Medulla oblongata (tissue), 1 donor: ENCODE measurements around the gene GDPD4.

Experiments
- DNase-seq: peaks from one replicate; pipeline ENCODE4 v3.0.0-alpha.2; 2015; ENCODE audit errors: extremely low spot score

Gene GDPD4

DNA sequence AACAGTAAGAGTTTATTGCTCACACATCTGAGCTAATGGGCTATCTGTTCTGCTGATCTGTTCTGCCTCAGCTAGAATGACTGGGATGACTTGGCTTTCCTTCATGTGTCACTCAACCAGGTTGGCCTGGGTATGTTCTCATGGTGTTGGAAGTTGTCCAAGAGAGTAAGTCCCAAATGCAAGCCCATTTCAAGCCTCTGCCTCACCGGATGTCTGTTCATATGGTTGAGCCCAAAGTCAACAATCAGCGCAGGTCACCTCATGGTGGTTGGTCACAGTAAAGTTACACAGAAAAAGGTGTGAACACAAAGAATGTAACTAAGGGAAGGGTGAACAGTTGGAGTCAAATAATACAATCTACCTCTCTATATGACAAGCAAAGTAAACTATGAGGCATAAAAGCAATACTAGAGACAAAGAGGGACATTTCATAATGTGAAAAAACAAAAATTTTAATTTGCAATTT, 1.9 kb downstream of the GDPD4 start:
- no peak for DNase-seq

DNA sequence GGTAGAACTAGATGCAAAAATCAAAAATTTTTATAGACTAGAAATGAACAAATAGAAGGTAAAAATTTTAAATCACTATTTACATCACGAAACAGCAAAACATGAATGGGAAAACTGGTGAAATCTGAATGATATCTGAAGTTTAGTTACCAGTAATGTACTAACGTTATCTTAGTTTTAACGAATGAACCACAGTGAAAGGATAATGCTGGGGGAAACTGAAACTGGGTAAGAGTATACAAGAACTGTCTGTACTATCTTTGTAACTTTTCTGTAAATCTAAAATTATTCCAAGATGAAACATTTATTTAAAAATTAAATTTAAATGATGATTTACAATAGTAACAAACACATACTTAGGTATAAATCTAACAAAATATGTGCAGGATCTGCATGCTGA, 7.4 kb downstream of the GDPD4 start:
- DNase-seq, result no peak

DNA sequence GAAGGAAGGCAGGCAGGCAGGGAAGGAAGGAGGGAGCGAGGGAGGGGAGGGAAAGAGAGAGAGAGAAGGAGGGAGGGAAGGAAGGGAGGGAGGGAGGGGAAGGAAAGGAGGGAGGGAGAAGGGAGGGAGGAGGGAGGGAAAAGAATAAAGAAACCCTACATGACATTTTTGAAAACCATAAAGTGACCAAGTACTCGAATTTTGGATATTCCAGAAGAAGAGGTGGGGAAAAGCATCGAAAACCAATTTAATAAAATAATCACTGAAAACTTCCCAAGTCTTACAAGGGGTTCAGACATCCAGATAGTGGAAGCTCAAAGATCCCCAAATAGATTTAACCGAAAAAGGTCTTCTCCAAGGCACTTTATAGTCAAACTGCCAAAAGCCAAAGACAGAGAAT, 11.7 kb downstream of the GDPD4 start:
- DNase-seq, result no peak

DNA sequence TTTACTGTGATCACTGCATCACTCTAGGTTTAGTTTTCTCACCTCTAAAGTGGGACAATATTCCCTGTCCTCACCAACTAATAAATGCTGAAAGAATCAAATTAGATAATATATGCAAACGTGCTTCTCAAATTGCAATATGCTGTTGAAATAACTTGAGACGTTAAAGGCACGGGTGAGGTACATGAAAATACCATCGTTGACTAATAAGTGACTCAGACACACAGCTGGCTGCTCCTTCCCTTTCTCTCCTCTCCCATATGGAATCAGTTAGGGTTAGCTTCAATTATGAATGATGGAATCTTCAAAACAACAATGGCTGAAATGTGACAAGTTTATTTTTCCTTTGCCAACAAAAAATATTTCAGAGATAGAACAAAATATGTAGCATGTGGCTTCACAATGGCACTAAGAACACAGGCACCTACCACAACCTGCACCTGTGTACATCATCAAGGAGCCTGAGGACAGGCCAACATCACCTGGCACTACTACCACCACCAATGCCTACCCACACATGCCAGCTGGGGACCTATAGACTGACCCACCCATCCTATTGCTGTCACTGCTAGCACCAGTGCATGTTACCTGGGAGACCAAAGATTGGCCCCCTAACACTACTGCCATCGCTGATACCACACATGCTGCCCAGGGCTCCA, 13.7 kb downstream of the GDPD4 start:
- DNase-seq, result no peak

DNA sequence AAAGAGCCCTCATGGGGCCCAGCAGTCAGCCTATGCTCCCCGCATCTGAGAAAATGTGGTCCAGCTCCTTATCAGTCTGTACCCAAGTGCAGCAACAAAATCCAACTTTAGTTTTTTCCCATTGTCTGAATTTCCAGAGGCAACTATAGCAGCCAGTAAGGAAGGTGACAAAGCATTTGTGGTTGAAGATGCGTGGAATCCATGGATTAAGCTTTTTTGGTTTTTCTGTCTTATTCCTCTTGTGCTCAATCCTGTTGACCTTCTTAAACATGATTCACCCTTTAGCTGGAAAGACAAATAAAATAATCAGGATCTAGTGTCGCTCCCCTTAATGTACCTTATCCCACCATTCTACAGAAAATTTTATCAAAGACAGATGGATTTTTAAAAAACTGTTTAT, 14.3 kb downstream of the GDPD4 start:
- no peak for DNase-seq

DNA sequence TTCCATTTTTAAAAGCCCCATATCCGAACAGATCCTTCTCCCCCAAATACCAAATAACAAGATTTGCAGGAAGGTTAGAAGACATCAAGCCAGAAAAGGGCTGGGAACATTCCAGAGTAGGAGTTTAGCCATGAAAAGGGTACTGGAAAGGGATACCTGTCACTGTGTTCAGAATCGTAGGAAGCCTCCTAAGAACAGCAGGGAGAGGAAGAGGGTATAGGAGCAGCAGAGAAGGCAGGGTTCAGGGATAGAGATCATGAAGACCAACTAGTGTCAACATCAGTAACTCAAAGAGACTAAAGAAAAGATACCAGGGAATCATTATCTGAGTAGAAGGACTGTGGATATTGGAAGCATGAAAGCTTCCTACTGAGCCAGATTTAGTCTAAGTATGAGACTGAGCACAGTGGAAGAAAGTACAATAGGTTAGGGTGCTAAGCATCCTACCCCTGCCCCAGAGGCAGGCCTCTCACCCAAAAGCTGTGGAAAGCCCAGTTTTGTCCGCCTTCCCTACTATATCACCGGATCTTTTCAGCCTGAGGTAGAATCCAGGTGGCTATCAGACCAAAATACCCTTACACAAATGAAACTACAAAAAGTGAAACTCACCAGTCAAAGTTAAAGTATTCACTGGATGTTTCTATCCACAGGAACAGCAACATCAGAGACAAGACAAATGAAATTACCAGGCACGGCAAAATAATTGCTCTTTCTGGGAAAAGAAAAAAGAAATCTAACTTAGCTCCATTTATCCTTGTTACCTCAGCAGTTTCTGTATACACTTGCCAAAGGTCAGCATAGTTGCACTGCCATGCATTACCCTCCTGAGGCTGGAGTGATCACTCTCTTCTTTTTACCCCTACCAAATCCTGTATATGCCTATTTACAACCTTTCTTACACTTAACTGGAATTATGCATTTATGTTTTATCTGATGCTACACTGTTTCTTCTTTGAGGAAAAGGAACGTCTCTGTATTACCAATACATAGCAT, 16.7 kb downstream of the GDPD4 start:
- DNase-seq, result no peak

DNA sequence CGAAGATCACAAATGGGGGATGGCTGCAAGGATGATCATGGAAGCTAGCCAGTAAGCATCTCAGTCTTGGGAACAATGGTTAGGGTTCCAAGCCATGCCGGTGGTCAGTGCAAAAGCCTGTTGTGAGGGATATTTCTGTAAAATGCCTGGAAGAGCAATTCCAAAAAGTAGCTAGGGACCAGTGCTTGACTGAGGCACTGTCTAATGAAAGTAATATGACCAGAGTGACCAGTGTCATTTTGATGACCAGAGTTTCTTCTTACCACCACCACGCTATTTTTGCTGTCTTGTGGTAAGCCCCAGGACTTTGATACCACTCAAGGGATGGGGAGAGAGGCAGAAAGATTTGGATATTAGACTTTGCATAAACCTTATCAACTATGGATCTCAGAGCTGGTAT, 18.4 kb downstream of the GDPD4 start:
- no peak for DNase-seq

DNA sequence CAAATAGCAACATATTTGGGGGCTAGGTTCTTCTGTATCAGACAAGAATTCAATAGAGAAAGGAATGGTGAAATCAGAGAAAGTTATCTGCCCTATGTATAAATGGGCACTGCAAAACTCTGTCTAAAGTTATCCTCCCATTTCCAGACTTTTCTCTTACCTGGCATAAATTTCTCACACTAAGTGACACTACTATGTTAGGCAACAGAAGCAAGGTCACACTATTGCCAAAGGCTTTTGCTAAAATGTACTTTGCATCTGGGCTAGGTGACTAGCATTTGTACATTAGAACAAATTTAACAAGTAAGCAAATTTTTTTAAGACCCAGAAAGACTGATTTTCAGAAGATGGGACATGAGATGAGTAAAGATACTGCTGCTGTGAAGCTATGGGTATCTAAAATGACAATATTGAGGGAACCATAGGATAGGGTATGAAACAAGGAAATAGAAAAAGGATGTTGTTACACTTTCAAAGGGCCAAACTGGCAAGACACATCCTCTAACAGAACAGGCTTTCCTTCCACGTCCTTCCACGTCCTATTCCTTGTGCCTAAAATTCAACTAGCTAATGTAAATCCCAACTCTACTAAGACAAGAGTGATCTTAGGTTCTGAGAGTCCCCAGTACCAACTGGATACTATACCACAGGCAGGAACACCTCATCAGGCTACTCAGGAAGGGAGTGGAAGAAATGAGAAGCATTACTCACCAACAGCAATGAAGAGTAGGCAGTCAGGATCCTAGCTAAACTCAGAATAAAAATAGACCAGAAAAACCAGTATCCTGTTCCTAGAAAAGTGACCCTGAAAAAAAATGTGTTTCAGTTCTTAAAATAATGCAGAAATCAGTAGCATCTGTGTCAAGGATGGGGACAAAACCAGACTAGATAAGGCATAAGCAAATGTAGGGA, 22.6 kb downstream of the GDPD4 start:
- DNase-seq, result no peak

DNA sequence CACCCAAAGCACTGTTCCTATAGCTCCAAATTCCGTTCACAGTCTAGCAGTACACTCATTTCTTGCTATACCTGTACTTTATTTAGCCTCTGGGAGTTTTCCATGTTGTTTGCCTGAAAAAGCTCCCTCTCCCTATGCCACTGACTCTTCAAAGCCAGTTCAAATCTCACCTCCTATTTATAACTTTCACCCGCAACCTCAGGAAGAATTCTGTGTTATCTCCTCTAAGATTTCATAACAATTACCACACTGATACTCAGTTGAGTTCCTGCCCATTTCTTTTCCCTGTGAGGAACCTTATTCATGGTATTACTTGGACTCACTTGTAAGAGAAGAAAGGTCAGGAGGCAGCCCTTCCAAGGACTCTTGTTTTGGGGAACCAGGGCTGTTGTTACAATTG, 25.2 kb downstream of the GDPD4 start:
- DNase-seq, result no peak

DNA sequence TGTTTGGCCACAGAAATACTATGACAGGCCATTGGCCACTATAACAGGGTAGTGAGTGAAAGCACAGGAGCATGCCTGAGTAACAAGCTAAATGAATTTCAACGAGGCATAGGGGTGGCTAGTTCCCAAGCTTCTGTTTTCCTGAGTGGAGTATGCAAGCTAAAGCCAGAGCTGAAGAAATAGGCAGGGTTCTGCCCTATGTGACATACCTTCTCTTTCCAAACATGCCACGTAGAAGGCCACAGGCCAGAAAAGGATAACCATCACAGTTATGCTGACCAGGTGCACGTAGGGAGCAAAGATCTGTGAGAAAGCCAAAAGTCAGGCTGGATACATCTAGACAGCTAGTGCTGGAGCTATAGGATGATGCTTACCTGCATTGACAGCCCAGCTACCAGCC, 30.6 kb downstream of the GDPD4 start:
- DNase-seq, result no peak

DNA sequence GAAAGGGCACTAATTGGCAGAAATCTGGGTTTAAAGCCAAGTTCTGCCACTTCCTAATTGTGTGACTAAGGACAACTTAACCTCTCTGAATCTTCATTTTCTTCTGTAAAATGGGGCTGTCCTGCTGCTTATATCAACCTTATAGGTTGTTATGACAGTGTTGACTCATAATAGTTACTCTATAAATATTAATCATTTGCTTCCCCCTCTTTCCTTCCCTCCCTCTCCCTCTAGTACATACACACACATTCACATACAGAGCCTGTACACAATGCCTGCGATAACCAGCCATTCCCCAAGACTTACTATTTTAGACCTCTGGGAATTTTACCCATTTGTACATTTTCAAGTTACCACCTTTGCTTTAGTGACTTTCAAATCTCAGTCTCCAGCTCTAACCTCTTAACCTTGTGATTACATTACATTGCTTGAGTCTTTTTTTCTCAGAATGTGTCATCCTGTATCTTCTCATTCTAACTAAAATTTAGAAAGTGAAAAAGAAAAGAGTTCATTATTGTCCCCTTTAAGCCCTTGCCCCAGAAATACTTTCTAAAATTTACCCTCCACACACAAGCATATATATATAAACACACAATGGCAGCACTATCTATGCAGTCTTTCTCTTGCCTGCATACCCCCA, 31.9 kb downstream of the GDPD4 start:
- no peak for DNase-seq

DNA sequence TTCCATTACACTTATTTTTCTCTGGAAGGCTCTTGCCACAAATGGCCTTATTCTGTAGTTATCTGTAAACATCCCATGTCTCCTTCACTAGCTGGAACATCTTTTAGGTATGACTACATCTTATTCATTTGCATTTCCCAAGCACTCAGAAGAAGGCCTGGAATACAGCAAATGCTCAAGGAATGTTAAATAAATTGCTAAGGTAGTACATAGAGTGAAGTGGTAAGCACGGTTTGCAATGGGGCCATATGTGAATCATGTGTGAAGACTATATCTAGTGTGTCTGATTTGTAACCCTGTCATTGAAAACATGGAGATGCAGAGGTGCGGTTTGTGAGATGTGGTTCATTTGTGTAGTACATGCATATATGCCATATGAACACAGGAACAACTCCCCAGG, 33.5 kb downstream of the GDPD4 start:
- no peak for DNase-seq

DNA sequence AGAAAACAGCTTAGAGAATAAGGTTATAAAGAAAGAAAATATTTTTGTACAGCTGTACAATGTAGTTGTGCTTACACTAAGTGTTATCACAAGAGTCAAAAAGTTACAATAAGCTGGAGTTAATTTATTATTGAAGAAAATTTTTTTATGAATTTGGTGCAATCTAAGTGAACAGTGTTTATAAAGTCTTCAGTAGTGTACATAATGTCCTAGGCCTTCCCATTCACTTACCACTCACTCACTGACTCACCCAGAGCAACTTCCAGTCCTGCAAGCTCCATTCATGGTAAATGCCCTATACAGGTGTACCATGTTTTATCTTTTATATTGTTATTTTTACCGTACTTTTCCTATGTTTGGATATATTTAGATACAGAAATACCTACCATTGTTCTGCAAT, 34.7 kb downstream of the GDPD4 start:
- no peak for DNase-seq

DNA sequence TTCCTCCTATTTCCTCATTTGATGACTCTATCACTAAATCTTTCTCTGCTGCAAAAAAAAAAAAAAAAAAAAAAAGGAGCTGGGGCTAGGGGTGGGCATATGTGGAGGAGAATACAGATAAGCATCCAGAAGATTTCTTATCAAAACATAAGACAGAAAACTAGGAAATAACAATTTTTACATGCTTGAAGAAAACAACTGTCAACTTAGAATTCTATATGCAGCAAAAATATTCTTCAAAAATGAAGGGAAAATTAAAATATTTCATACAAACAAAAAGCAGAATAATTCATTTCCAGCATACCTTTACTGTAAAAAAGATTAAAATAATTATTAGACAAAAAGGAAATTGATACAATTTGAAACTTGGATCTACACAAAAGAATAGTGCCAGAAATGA, 38.7 kb downstream of the GDPD4 start:
- no peak for DNase-seq

DNA sequence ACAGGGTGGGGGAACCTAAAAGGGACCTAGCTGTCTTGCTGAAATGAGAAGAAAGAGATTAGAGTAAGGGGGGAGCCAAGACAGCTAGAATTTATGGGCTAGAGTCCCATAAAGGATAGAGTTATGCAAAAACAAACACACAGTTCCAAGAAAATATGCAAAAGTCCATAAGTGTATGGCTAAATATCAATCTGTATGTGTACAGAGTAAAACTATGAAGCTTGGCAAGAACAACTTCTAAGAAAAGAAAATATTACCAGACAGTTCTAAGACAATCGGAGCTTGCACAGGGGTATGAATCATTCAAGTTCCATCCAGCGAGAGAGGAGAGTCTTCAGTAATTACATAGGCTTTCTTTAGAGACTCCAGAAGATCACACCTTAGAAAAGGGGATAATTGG, 41.8 kb downstream of the GDPD4 start:
- no peak for DNase-seq

DNA sequence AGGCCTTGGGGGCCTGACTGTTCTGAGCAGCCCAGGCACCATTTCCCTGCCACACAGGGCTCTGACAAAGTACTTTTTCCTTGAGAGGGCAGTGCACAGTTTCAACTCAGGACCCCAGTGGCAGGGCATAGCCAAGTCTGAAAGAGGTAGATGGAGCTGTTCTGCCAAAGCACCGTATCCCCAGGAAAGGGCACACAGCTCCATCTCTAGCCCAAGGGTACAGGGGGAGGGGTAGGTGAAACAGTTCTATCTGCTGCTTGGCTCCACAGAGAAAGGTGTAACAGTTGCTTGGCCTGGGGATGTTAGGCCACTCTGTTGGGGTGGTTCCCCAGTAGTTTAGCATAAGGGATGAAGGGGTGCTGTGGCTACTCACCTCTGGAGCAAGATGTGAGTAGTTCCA, 47.8 kb downstream of the GDPD4 start:
- DNase-seq, result no peak

DNA sequence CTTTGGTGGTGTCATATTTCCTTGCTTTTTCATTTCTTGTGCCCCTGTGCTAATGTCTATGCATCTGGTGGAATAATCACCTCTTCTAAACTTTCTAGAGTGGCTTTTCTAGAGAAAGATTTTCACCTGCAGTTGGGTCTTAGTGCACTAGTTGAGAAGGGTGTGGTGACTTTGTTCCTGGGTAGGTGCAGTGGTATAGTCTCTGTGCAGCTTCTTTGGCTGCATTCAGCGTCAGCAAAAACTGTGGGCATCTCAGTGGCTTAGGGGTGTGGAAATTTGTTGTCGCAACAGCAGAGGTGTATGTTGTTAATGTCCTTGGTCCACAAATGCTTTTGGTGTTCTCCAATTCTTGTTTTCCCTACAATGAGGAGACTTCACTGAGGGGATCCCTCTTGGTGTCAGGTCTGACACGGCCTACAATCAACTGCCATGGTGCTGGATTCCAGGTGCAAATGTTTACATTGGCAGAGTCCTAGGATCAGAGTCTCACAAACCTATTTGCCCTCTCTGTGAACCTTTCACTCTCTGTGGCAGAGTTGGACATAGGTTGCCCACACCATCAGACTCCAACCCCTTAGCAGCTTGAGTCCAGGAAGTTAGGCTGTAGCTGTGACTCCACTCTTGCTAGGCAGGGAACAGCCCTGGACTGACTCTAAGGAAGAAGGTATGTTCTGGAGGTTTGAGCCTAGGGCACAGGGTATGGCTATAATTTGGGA, 48.8 kb downstream of the GDPD4 start:
- DNase-seq, result no peak

DNA sequence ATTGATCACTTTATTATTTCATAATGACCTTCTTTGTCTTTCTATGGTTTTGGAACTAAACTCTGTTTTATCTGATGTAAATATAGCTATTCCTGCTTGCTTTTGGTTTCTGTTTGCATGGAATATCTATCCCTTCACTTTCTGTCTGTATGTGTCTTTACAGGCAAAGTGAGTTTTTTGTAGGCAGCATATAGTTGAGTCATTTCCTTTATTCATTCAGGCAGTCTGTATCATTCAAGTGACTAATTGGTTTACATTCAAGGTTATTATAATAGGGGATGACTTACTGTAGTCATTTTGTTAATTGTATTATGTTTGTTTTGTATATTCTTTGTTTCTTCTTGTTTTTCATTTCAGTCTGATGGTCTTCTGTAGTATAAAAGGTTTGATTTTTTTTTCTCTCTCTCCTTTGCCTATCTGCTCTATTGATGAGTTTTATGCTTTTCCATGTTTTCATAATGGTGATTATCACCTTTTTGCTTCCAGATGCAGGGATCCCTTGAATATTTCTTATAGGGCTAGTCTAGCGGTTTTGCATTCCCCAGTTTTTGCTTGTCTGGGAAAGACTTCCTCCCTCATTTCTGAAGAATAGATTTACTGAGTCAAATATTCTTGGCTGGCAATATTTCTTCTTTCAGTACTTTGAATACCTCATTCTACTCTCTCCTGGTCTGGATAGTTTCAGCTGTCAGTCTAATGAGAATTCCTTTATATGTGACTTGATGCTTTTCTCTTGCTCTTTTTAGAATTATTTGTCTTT, 50.4 kb downstream of the GDPD4 start:
- no peak for DNase-seq

DNA sequence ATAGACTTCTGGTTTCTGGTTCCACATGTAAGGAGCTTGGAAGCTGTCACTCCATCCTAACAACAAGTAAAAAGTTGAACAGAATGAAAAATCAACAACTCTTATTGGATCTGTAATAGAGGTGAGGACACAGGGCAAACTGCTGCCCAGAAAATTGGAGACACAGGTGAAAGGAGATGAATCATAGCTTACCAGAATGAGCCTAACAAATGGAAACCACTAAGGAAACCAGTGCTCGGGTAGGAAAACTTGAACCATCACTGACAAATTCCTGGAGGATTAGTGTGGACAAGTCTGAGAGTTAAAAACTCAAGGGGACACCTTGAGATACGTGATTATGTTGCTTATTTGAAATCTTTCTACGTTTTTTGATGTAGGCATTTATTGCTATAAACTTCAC, 52.1 kb downstream of the GDPD4 start:
- no peak for DNase-seq
